Posterior vena cava (tissue), 2 donors: ENCODE results near the gene PCGF1. TPM values are rescaled to one million over a fixed set of nuclear protein-coding genes. Genes with fewer than 3 reads are reported as not detected.
A peak's percentile ranks its signal among the peaks of the same experiment; 100 is the strongest.

Experiments
- DNase-seq: peaks from one replicate; pipeline ENCODE4 v3.0.0-alpha.2; 2020; ENCODE audit warnings: low spot score
- intact Hi-C, 2 donors: fragments of 100-400 bp; cut with DNase I; formaldehyde crosslinking; loops; one replicate each; pipeline versions ENCODE4 v1.14.1 to v1.14.2; 2022 to 2023
- long read RNA-seq, 2 donors: library from polyadenylated mRNA; unstranded; transcript quantifications; one replicate each; pipeline ENCODE4 v2.0.0, GENCODE V29; 2020 to 2021
- total RNA-seq, 2 donors: library from RNA; stranded (reverse); fragmentation: NEBNext Ultra II Directional; extraction: Animal tissue kit (Norgen Biotek cat#: 25700); gene quantifications; one replicate each; pipeline ENCODE4 v1.2.1, GENCODE V29; 2021
- donor health status: DM: yes; HTN: yes; CAD: no.
- donor health status: DM: yes; HTN: yes; CAD: no.

PCGF1 gene
- 10 to 100 TPM; 21.6 to 23.6 TPM for total RNA-seq
- long read RNA-seq, donor 1, partial matches to known transcripts: 1 of 5 reads
- long read RNA-seq, donor 1, other reads (novel, unspliced or antisense): 3 of 5 reads
- long read RNA-seq, donor 2, transcript PCGF1-201 (9 exons, 1,792 nt): minor isoform, 8 of 19 reads
- long read RNA-seq, donor 2, transcript PCGF1-204 (8 exons, 1,056 nt): major isoform, 9 of 19 reads
- long read RNA-seq, donor 2, partial matches to known transcripts: 1 of 19 reads
- long read RNA-seq, donor 2, other reads (novel, unspliced or antisense): 1 of 19 reads

GRCh38 chr2:74507145-74507925 lies at the start of gene PCGF1:
Gene PCGF1, minus strand, starts transcription at chr2:74507695. Its CDS starts 27 bp downstream, at chr2:74507668.
- intact Hi-C loops: no loop called here
- DNase-seq: peak; percentile 100

GRCh38 chr2:74556831-74557370 lies 49.4 kb upstream of the PCGF1 start:
- no peak for DNase-seq
- intact Hi-C loops: no loop called here

- DNase-seq: no peak
- intact Hi-C loops: no loop called here
Observed at GRCh38 chr2:74556159-74556558, 48.7 kb upstream of the PCGF1 start.

GRCh38 chr2:74555610-74556103 lies 48.2 kb upstream of the PCGF1 start:
- intact Hi-C loops: no loop called here
- peak; percentile 80 for DNase-seq

GRCh38 chr2:74554820-74555531 lies 47.5 kb upstream of the PCGF1 start:
- intact Hi-C loops: no loop called here
- DNase-seq: peak; percentile 91

- intact Hi-C loops: no loop called here
- peak; percentile 96 for DNase-seq
Observed at GRCh38 chr2:74553892-74554819, 46.7 kb upstream of the PCGF1 start, which contains the start of the genes DOK1 and LOXL3. Gene DOK1, plus strand, starts transcription at chr2:74554720. Its CDS starts 35 bp downstream, at chr2:74554755. Gene LOXL3, minus strand, starts transcription at chr2:74553942. Its CDS starts 1,308 bp downstream, at chr2:74552634.

GRCh38 chr2:74552914-74553811 lies 45.7 kb upstream of the PCGF1 start:
- DNase-seq: peak; percentile 79
- intact Hi-C loops: no loop called here

GRCh38 chr2:74551942-74552913 lies 44.7 kb upstream of the PCGF1 start:
- intact Hi-C loops: no loop called here
- DNase-seq: no peak

GRCh38 chr2:74551530-74551929 lies 44.0 kb upstream of the PCGF1 start:
- intact Hi-C loops: no loop called here
- DNase-seq: no peak

- intact Hi-C loops: no loop called here
- DNase-seq: no peak
Observed at GRCh38 chr2:74550231-74550630, 42.7 kb upstream of the PCGF1 start.

- peak; percentile 91 for DNase-seq
- intact Hi-C loops: no loop called here
Observed at GRCh38 chr2:74548900-74549826, 41.7 kb upstream of the PCGF1 start.

- intact Hi-C loops: no loop called here
- no peak for DNase-seq
Observed at GRCh38 chr2:74548285-74548899, 40.9 kb upstream of the PCGF1 start.

GRCh38 chr2:74546004-74546403 lies 38.5 kb upstream of the PCGF1 start:
- DNase-seq: no peak
- intact Hi-C loops: no loop called here

- no peak for DNase-seq
- intact Hi-C loops: no loop called here
Observed at GRCh38 chr2:74544634-74545033, 37.1 kb upstream of the PCGF1 start.

GRCh38 chr2:74542978-74543377 lies 35.5 kb upstream of the PCGF1 start:
- DNase-seq: no peak
- intact Hi-C loops: loop anchor here in 1 of 2 donors (1.0 kb wide), 1 partner anchor 21 kb away; no protein-coding TSS in a partner anchor
